ENCODE measurements around the gene ZNF385D.
"Not testable (repeated sequence)": the region's sequence is repeated elsewhere in the genome, so short reads cannot be mapped to it uniquely, and the experiment has no call there.

Gene ZNF385D

GRCh38 chr3:21509731-21510470 is 241.1 kb downstream of the ZNF385D start:
- DNase-seq (ENCODE audit: low spot score) = no peak

- DNase-seq (ENCODE audit: low spot score) = no peak
Observed at GRCh38 chr3:21508246-21508645, 242.8 kb downstream of the ZNF385D start.

DNA sequence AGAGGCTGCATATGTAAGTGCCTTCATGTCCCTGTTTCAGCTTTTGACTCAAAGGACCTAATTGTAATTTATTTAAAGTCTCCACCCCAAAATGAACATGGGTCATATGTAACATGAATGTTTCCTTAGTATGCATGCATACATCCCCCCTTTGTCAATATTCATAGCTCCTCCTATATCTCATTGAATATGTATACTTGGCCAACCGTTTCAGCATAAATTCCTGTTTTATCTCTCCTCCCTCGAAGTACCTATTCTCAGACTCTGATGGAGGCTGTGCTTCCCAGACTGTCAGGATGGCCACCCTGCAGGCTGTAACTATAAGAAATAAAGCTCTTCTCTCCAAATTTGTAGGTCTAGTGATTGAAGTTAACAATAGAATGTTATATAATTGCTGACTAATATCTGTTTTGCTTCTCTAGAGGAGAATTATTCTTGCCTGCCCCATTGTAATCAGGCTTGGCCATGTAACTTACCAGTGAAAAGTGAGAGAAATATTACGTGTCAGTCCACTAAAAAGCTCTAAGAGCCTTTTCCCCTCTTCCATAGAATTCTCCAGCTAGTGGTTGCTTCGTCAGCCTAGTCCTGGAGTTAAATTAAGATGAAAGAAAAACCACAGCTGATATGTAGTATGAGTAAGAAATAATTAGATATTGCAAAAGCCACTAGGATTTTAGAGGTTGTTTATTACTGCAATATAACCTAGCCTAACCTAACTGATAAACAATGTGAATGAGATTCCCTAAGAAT is 245.1 kb downstream of the ZNF385D start:
- DNase-seq (ENCODE audit: low spot score) = no peak

DNA sequence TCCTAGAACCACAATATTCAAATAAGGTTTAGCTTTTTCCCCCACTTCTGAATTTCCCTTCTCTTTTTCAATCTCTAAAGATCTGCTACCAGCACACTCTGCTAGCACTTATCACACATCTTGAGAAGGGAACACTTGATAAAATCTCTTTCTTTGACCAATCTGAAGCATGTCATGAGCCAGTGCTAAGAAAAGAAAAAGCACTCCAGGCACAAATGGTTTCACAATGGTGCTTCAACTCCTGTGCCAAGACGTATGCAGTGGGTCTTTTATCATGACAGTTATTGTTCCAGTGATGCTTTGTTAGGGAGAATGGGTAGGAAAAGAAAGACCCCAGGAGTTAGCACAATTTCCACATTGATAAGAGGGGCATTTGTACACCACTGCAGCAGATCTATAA is 248.4 kb downstream of the ZNF385D start:
- no peak for DNase-seq (ENCODE audit: low spot score)

- no peak for DNase-seq (ENCODE audit: low spot score)
Observed at GRCh38 chr3:21500834-21501233, 250.2 kb downstream of the ZNF385D start.

DNA sequence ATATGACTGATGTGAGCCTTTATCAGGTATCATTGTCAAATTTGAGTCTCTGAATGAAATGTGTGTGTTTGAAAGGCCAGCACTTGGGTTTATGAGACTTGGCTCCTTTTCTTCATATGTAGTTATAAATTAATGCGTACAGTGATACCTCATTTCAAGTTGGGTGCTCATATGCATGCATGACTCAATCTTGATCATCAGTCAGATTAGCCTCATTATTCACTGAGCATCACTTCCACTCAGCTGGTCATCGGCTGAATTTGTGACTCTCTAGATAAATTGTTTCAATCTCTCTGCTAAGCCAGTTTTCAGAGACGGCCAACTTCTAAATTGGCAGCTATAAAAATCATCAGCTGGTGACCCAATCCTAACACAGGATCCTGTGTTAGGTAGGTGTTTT is 260.3 kb downstream of the ZNF385D start:
- DNase-seq (ENCODE audit: low spot score) = not testable (repeated sequence)

DNA sequence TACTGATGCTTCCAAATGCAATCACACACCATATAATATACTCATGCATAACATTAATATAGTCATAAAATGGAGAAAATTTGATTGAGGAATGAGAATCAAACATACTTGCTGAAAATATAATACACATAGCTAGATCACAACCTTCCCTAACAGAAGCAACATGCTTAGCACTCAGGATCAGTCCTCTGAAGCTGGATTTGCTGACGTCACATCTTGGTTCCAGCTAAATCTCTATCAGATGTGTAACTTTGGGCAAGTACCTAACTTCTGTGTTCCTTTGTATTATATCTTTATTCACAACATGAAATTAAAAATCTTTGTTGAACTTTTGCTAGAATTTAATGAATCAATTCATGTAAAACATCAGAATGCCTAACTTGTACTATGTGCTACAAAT is 263.5 kb downstream of the ZNF385D start:
- no peak for DNase-seq (ENCODE audit: low spot score)

- DNase-seq (ENCODE audit: low spot score) = not testable (repeated sequence)
Observed at GRCh38 chr3:21486024-21486935, 264.7 kb downstream of the ZNF385D start.

- DNase-seq (ENCODE audit: low spot score) = no peak
Observed at GRCh38 chr3:21484828-21485144, 266.2 kb downstream of the ZNF385D start.

DNA sequence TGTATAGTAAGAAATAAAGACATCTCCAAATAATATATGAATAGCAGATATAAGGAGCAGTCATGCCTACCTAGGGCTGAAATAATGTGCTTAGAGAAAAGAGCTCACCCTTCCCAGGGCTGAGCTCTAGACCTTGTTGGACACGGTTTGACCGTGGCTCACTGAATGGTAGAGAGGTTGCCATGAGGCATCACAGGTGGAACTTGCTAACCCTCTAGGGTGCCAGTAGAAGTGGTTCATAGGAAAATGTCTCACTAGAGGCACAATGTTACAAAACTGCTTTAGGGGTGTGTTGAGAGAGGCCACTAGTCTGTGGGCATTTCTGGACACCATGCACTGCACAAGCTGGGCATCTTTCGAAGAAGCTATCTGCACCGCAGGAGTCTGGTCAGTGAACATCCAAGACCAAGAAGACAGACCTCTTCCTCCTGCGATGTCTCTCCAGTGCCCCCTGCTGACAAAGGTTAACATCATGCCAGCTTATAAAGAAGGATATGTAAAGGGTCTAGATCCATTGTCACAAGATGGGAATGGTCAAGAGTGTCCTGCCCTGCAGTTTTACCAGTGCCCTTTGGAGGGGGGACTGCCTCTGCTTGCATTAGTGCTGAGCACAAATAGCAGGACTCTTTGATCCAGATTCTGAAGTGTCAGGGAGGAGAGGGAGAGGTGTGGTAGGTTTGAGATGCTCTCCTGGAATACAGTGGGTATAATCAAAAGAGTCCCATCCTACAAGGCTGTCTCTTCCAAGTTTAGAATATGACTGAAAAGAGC is 266.8 kb downstream of the ZNF385D start:
- DNase-seq (ENCODE audit: low spot score) = no peak

GRCh38 chr3:21481991-21482390 is 269.0 kb downstream of the ZNF385D start:
- no peak for DNase-seq (ENCODE audit: low spot score)

- DNase-seq (ENCODE audit: low spot score) = no peak
Observed at GRCh38 chr3:21477541-21478288, 273.3 kb downstream of the ZNF385D start.

DNA sequence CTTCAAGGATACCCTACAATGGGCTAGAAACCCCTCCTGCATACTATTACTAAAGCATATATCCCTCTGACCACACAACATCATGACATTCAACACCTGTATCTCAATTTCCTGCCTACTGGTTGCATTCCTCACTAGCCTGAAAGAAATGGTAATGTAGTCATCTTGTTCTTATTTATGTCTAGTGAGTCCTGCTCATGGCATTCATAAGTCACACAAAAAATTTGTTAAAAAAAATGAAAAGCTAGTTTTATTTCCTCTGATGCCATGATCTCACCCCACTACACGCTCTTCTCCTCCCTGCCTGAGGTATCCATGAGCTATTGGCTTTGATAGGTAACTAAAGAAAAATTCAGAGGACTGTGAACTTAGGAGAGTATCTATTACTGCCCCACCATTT is 284.5 kb downstream of the ZNF385D start:
- DNase-seq (ENCODE audit: low spot score) = no peak

DNA sequence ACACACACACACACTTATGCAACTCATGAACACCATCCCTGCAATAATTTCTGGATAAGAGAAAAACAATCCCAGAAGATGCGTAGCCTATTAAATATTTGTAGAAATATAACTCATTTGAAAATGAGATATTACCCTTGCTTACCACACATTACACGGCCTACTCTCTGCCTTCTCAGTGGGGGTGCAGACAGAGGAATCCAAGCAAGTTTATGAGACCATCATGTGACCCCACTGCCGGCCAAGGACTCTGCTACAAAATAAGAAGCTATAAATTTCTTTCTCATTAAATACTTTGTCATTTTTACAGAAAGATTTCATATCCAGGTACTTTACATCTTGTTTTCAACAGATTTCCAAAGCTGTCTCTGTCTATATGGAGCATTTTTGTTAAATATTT is 286.3 kb downstream of the ZNF385D start:
- no peak for DNase-seq (ENCODE audit: low spot score)

DNA sequence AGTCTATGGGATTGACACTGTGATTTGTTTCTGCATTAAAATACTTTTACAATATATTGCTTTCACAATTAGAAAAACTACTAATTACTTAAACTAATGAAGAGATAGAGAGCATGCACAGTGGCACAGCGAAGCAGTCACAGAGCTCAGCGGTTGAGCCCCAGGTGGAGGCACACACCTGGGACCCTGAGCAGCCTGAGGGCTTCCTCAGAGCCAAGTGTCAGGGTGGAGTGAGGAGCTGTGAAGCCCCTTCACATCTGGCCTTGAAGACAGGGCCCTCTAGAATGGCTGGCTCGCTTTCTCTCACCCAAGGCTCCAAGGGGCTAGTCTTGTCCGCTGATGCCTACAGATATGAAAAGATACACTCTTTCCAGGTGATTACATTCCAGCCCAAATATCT is 287.7 kb downstream of the ZNF385D start:
- DNase-seq (ENCODE audit: low spot score) = no peak

- DNase-seq (ENCODE audit: low spot score) = no peak
Observed at GRCh38 chr3:21462141-21462540, 288.9 kb downstream of the ZNF385D start.

DNA sequence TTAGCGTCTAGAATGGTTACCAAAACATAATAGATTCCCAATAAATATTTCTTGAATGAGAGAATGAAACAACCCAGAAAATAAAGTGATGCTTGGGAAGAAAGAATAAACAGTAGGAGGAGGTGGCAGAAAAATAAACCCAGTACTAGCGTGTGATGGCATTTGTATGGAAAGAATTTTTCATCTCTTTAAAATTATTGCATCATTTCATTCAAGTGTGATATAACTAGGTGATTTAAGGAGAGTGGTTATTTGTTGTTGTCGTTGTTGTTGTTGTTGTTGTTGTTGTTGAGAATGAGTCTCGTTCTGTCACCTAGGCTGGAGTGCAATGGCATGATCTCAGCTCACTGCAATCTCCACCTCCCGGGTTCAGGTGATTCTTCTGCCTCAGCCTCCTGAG is 293.9 kb downstream of the ZNF385D start:
- DNase-seq (ENCODE audit: low spot score) = no peak

GRCh38 chr3:21449738-21450137 is 301.3 kb downstream of the ZNF385D start:
- DNase-seq (ENCODE audit: low spot score) = no peak

DNA sequence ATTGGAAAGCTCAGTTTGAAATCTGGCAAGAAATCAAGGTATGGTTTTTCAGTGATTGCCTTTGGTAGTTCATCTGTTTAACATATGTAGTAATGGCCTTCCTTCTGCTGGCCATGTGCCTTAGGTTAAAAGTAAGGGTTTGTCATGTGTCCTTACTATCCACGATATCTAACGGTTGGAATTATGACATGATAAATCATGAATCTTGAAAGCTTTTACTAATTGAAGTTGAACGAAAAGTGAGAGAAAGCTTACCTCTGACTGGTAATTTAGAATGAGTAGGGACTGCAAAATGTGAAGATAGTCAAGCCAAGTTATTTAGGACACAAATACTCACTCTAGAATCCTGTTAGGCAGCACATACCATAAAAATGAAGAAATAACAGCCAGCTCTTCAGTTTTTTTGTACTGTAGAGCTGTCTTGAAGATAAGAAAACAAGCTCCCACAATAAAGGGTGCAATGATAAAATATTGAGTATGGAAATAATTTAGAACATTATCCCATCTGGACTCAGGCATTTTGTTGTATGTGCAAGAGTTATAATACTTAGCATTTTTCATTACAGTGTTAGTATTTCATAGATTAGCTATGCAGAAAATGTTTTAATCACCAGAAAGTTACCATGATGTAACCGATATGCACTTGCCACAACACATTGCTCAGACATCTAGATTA is 303.4 kb downstream of the ZNF385D start:
- DNase-seq (ENCODE audit: low spot score) = no peak

GRCh38 chr3:21446945-21447475 is 304.0 kb downstream of the ZNF385D start:
- no peak for DNase-seq (ENCODE audit: low spot score)
